Muscle layer of colon (tissue), 2 donors: ENCODE results near the gene HIC1.

Experiments used
- H3K27ac ChIP-seq: one replicate; pipeline ENCODE4 v1.7.0; 2013; ENCODE audit warnings: low read depth, mild to moderate bottlenecking, low read length, moderate library complexity
- H3K27me3 ChIP-seq, 2 donors: one replicate each; pipeline ENCODE4 v1.7.0; 2013; ENCODE audit warnings: low read length in 2 of 2, mild to moderate bottlenecking in 2 of 2; ENCODE audit not compliant: insufficient read depth in 2 of 2, control insufficient read depth in 1 of 2
- H3K36me3 ChIP-seq: one replicate; pipeline ENCODE4 v1.7.0; 2013; ENCODE audit warnings: mild to moderate bottlenecking, low read length; ENCODE audit not compliant: insufficient read depth
- H3K4me1 ChIP-seq: one replicate; pipeline ENCODE4 v1.7.0; 2013; ENCODE audit warnings: mild to moderate bottlenecking, low read length; ENCODE audit not compliant: insufficient read depth
- H3K4me3 ChIP-seq, 2 donors: one replicate each; pipeline ENCODE4 v1.7.0; 2013; ENCODE audit warnings: low read length in 2 of 2, low read depth in 1 of 2, mild to moderate bottlenecking in 1 of 2, moderate library complexity in 1 of 2
- H3K9ac ChIP-seq: one replicate; pipeline ENCODE4 v1.7.0; 2013; ENCODE audit warnings: low read length
- H3K9me3 ChIP-seq: one replicate; pipeline ENCODE4 v1.7.0; 2013; ENCODE audit warnings: mild to moderate bottlenecking, low read length
- donor health status: abdominal sarcoma.
- donor health status: Adenocarcinoma of cecum.

HIC1 gene

GRCh38 chr17:2105663-2106062 is 50.8 kb downstream of the HIC1 start:
- Histone ChIP-seq H3K36me3 (peaks cover 3% of the 10 kb centered on the region), H3K27me3 (no peaks in the 10 kb centered on the region), H3K27ac (no peak overlapping the region), H3K4me3 (no peak overlapping the region), H3K9ac (no peak overlapping the region), H3K9me3 (no peaks in the 10 kb centered on the region), H3K4me1 (peaks cover 40% of the 10 kb centered on the region)

- peaks cover 3% of the 10 kb centered on the region for H3K36me3 ChIP-seq
- no peak overlapping the region for H3K27ac ChIP-seq
- H3K4me1 ChIP-seq: peaks cover 39% of the 10 kb centered on the region
- no peaks in the 10 kb centered on the region for H3K9me3 ChIP-seq
- H3K4me3 ChIP-seq: no peak overlapping the region
- no peak overlapping the region for H3K9ac ChIP-seq
- H3K27me3 ChIP-seq: no peaks in the 10 kb centered on the region
Measured at GRCh38 chr17:2106308-2106955, 51.5 kb downstream of the HIC1 start.

GRCh38 chr17:2107050-2107449 is 52.1 kb downstream of the HIC1 start:
- Histone ChIP-seq H3K36me3 (peaks cover 3% of the 10 kb centered on the region), H3K27me3 (no peaks in the 10 kb centered on the region), H3K4me3 (no peak overlapping the region), H3K9ac (no peak overlapping the region), H3K9me3 (no peaks in the 10 kb centered on the region), H3K27ac (peak overlapping the region; percentile 39), H3K4me1 (peaks cover 35% of the 10 kb centered on the region)

GRCh38 chr17:2107506-2107905 is 52.6 kb downstream of the HIC1 start:
- Histone ChIP-seq H3K36me3 (peaks cover 3% of the 10 kb centered on the region), H3K27me3 (no peaks in the 10 kb centered on the region), H3K27ac (peak overlapping the region; percentile 39), H3K9me3 (no peaks in the 10 kb centered on the region), H3K4me3 (no peak overlapping the region), H3K4me1 (peaks cover 35% of the 10 kb centered on the region), H3K9ac (no peak overlapping the region)

- Histone ChIP-seq H3K27ac (no peak overlapping the region), H3K4me3 (no peak overlapping the region)
Measured at GRCh38 chr17:2108170-2108569, 53.3 kb downstream of the HIC1 start.

GRCh38 chr17:2110436-2110835 is 55.5 kb downstream of the HIC1 start:
- Histone ChIP-seq H3K36me3 (peaks cover 3% of the 10 kb centered on the region), H3K9me3 (no peaks in the 10 kb centered on the region), H3K27ac (no peak overlapping the region), H3K9ac (no peak overlapping the region), H3K4me3 (no peak overlapping the region), H3K4me1 (peaks cover 22% of the 10 kb centered on the region), H3K27me3 (no peaks in the 10 kb centered on the region)

More at GRCh38 chr17:2108170-2108569, 53.3 kb downstream of the HIC1 start:
- H3K9me3 ChIP-seq: no peaks in the 10 kb centered on the region
- H3K4me1 ChIP-seq: peaks cover 29% of the 10 kb centered on the region
- peaks cover 3% of the 10 kb centered on the region for H3K36me3 ChIP-seq
- H3K27me3 ChIP-seq: no peaks in the 10 kb centered on the region
- H3K9ac ChIP-seq: no peak overlapping the region

- Histone ChIP-seq H3K4me1 (peaks cover 12% of the 10 kb centered on the region), H3K27me3 (no peaks in the 10 kb centered on the region), H3K4me3 (no peak overlapping the region), H3K27ac (no peak overlapping the region), H3K9ac (no peak overlapping the region), H3K36me3 (peaks cover 3% of the 10 kb centered on the region), H3K9me3 (no peaks in the 10 kb centered on the region)
Measured at GRCh38 chr17:2111691-2112090, 56.8 kb downstream of the HIC1 start.
